ENCODE data around the gene CC2D1A.

DNA sequence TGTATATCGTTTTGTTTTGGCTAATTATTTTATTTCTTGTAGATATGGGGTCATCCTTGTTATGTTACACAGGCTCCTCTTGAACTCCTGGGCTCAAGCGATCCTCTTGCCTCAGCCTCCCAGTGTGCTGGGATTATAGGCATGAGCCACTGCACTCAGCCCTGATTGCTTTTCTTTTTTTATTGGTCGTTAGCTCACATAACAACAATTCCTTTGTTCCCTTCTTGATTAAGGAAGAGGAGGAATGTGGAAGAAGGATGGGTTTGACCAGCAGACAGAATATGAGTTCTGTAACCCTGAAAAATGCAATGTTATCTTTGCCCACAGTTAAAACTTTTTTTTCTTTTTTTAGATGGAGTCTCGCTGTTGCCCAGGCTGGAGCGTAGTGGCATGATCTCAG lies 11.4 kb upstream of the CC2D1A start:
- TF ChIP-seq, protein P1, sequence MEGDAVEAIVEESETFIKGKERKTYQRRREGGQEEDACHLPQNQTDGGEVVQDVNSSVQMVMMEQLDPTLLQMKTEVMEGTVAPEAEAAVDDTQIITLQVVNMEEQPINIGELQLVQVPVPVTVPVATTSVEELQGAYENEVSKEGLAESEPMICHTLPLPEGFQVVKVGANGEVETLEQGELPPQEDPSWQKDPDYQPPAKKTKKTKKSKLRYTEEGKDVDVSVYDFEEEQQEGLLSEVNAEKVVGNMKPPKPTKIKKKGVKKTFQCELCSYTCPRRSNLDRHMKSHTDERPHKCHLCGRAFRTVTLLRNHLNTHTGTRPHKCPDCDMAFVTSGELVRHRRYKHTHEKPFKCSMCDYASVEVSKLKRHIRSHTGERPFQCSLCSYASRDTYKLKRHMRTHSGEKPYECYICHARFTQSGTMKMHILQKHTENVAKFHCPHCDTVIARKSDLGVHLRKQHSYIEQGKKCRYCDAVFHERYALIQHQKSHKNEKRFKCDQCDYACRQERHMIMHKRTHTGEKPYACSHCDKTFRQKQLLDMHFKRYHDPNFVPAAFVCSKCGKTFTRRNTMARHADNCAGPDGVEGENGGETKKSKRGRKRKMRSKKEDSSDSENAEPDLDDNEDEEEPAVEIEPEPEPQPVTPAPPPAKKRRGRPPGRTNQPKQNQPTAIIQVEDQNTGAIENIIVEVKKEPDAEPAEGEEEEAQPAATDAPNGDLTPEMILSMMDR (IDR thresholded peaks at IDR 0.05) = no peak
- TF ChIP-seq, protein P2, sequence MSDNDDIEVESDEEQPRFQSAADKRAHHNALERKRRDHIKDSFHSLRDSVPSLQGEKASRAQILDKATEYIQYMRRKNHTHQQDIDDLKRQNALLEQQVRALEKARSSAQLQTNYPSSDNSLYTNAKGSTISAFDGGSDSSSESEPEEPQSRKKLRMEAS (IDR thresholded peaks at IDR 0.05; ENCODE audit: low read depth) = no peak
- no peak for TF ChIP-seq EZH2phosphoT487 (IDR thresholded peaks at IDR 0.05; ENCODE audit: borderline replicate concordance, low read depth)
